ENCODE measurements around the gene CEP290.

CEP290 gene

GRCh38 chr12:88006351-88006750, 135.5 kb downstream of the CEP290 start:
- no peak overlapping the region for H3K27ac ChIP-seq (ENCODE audit: extremely low read depth, low read depth, low read length)
- POLR2A ChIA-PET, result interaction anchor here (0.6 kb wide), 1 partner anchor 398 kb away, joined by 5 read pairs; no protein-coding TSS in a partner anchor
- TF ChIP-seq, protein P1, sequence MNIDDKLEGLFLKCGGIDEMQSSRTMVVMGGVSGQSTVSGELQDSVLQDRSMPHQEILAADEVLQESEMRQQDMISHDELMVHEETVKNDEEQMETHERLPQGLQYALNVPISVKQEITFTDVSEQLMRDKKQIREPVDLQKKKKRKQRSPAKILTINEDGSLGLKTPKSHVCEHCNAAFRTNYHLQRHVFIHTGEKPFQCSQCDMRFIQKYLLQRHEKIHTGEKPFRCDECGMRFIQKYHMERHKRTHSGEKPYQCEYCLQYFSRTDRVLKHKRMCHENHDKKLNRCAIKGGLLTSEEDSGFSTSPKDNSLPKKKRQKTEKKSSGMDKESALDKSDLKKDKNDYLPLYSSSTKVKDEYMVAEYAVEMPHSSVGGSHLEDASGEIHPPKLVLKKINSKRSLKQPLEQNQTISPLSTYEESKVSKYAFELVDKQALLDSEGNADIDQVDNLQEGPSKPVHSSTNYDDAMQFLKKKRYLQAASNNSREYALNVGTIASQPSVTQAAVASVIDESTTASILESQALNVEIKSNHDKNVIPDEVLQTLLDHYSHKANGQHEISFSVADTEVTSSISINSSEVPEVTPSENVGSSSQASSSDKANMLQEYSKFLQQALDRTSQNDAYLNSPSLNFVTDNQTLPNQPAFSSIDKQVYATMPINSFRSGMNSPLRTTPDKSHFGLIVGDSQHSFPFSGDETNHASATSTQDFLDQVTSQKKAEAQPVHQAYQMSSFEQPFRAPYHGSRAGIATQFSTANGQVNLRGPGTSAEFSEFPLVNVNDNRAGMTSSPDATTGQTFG (tag by site-specific recombination; IDR thresholded peaks at IDR 0.05; ENCODE audit: borderline replicate concordance), result no peak
- no peak for TF ChIP-seq GLIS2 (tag by site-specific recombination; IDR thresholded peaks at IDR 0.05)
- TF ChIP-seq ZNF624 (tag by site-specific recombination; IDR thresholded peaks at IDR 0.05), result no peak
- no peak for TF ChIP-seq ZNF571 (tag by site-specific recombination; IDR thresholded peaks at IDR 0.05)
- no peak for TF ChIP-seq ZNF521 (tag by site-specific recombination; IDR thresholded peaks at IDR 0.05)
- no peak for TF ChIP-seq SP3 (tag by site-specific recombination; IDR thresholded peaks at IDR 0.05)
- TF ChIP-seq ZNF292 (tag by site-specific recombination; IDR thresholded peaks at IDR 0.05; ENCODE audit: borderline replicate concordance, low read depth), result no peak
- TF ChIP-seq ZNF785 (tag by site-specific recombination; IDR thresholded peaks at IDR 0.05), result no peak
- TF ChIP-seq KLF16 (tag by site-specific recombination; IDR thresholded peaks at IDR 0.05), result no peak
- TF ChIP-seq ZNF426 (tag by site-specific recombination; IDR thresholded peaks at IDR 0.05), result no peak
- no peak for TF ChIP-seq ZIC2 (tag by site-specific recombination; IDR thresholded peaks at IDR 0.05)
- no peak for TF ChIP-seq FEZF1 (tag by site-specific recombination; IDR thresholded peaks at IDR 0.05)
- TF ChIP-seq TRIM28 (IDR thresholded peaks at IDR 0.05; ENCODE audit: borderline replicate concordance, low read length), result no peak
- TF ChIP-seq MYNN (tag by site-specific recombination; IDR thresholded peaks at IDR 0.05; ENCODE audit: borderline replicate concordance), result no peak
- TF ChIP-seq ZNF391 (tag by site-specific recombination; IDR thresholded peaks at IDR 0.05; ENCODE audit: borderline replicate concordance, low read depth), result no peak
- TF ChIP-seq ZFP69B (tag by site-specific recombination; IDR thresholded peaks at IDR 0.05), result no peak
- no peak for TF ChIP-seq ZNF692 (tag by site-specific recombination; IDR thresholded peaks at IDR 0.05)
- TF ChIP-seq ZNF626 (tag by site-specific recombination; IDR thresholded peaks at IDR 0.05), result no peak
- no peak overlapping the region for H3K4me3 ChIP-seq (ENCODE audit: low read depth, low read length)
- no peaks in the 10 kb centered on the region for H3K4me1 ChIP-seq (ENCODE audit: control insufficient read depth, insufficient read depth, low read length)
- H3K9me3 ChIP-seq (ENCODE audit: control insufficient read depth, insufficient read depth, low read depth, low read length), result no peaks in the 10 kb centered on the region
- CTCF ChIA-PET, result no interaction called here
- no peaks in the 10 kb centered on the region for H3K36me3 ChIP-seq (ENCODE audit: control insufficient read depth in 2 of 2, insufficient read depth in 1 of 2, low read length in 2 of 2)

DNA sequence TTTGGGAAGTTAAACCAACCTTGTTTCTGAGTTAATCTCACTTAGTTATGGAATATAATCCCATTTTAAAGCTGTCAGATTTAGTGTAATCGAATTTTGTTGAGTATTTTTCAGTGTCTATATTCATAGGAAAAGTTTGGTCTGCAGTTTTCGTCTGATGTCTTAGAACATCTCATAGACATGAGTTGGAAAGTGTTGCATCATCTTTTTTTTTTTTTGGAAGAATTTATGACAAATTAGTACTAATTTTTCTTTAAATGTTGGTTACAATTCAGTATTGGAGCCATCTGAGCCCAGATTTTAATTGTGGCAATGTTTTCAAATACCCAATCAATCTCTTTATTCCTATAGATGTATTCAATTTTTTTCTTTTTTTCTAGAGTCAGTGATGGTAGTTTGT, 140.6 kb downstream of the CEP290 start:
- TF ChIP-seq ZNF311 (tag by site-specific recombination; IDR thresholded peaks at IDR 0.05; ENCODE audit: borderline replicate concordance) (no peak), KLF16 (tag by site-specific recombination; IDR thresholded peaks at IDR 0.05) (no peak), ZNF114 (tag by site-specific recombination; IDR thresholded peaks at IDR 0.05) (no peak), ZNF394 (tag by site-specific recombination; IDR thresholded peaks at IDR 0.05; ENCODE audit: borderline replicate concordance) (no peak), ZNF670 (tag by site-specific recombination; IDR thresholded peaks at IDR 0.05; ENCODE audit: low read depth) (no peak)
- TF ChIP-seq, protein P2, sequence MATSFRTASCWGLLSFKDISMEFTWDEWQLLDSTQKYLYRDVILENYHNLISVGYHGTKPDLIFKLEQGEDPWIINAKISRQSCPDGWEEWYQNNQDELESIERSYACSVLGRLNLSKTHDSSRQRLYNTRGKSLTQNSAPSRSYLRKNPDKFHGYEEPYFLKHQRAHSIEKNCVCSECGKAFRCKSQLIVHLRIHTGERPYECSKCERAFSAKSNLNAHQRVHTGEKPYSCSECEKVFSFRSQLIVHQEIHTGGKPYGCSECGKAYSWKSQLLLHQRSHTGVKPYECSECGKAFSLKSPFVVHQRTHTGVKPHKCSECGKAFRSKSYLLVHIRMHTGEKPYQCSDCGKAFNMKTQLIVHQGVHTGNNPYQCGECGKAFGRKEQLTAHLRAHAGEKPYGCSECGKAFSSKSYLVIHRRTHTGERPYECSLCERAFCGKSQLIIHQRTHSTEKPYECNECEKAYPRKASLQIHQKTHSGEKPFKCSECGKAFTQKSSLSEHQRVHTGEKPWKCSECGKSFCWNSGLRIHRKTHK (tag by site-specific recombination; IDR thresholded peaks at IDR 0.05), result no peak
- Histone ChIP-seq H3K4me3 (ENCODE audit: low read depth, low read length) (no peak overlapping the region), H3K4me1 (ENCODE audit: control insufficient read depth, insufficient read depth, low read length) (no peaks in the 10 kb centered on the region), H3K27ac (ENCODE audit: extremely low read depth, low read depth, low read length) (no peak overlapping the region), H3K9me3 (ENCODE audit: control insufficient read depth, insufficient read depth, low read depth, low read length) (no peaks in the 10 kb centered on the region), H3K36me3 (ENCODE audit: control insufficient read depth in 2 of 2, insufficient read depth in 1 of 2, low read length in 2 of 2) (no peaks in the 10 kb centered on the region)
- POLR2A ChIA-PET, result no interaction called here
- CTCF ChIA-PET, result interaction anchor here (0.8 kb wide), 1 partner anchor 49 kb away, joined by 3 read pairs; no protein-coding TSS in a partner anchor

Data from HEK293 (cell line).